Lower leg skin (tissue), 3 donors: Measurements from ENCODE around the gene EHD1.
"Not testable (repeated sequence)": the region's sequence is repeated elsewhere in the genome, so short reads cannot be mapped to it uniquely, and the experiment has no call there.

ENCODE experiments used
- CTCF ChIP-seq, 3 donors: fragments of 450-650 bp; IDR thresholded peaks; one replicate each; pipeline ENCODE4 v1.5.1; 2016; ENCODE audit warnings: antibody characterized with exemption in 3 of 3, mild to moderate bottlenecking in 3 of 3, moderate library complexity in 2 of 3
- POLR2A ChIP-seq, 2 donors: fragments of 450-650 bp; IDR thresholded peaks; one replicate each; pipeline ENCODE4 v1.6.1; 2016 to 2017; ENCODE audit warnings: antibody characterized with exemption in 2 of 2, mild to moderate bottlenecking in 1 of 2, moderate library complexity in 1 of 2

- TF ChIP-seq CTCF, POLR2A (IDR thresholded peaks at IDR 0.05): not testable (repeated sequence)
Observed at GRCh38 chr11:64845776-64846129, 32.7 kb downstream of the EHD1 start.
